NCI-H128 (cell line): ENCODE measurements around the gene CORO2A.
A peak's percentile ranks its signal among the peaks of the same experiment; 100 is the strongest.
"Not testable (repeated sequence)": the region's sequence is repeated elsewhere in the genome, so short reads cannot be mapped to it uniquely, and the experiment has no call there.

ENCODE experiments used
- DNase-seq: peaks from one replicate; lab custom pipeline; 2025; ENCODE audit not compliant: unreplicated experiment; lab: John Stamatoyannopoulos, UW

The CORO2A gene

DNA sequence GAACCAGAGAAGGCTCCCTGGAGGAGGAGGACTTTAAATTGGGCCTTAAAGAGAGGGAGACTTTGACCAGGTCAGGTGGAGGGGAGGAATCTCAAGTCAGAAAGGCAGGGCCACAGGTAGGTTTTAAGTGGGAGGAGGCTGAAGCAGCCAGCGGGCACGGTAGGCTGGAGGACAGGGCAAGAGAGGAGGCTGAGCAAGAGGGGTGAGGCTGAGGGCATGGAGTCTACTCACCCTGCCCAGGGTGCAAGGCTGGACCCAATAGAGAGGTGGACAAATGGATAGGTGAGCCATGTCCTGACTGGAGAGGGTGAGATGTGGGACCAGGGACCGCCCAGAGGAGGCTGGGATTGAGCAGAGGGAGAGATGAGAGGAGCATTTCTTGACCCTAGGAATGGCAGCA lies 47.8 kb downstream of the CORO2A start:
- DNase-seq, result no peak

DNA sequence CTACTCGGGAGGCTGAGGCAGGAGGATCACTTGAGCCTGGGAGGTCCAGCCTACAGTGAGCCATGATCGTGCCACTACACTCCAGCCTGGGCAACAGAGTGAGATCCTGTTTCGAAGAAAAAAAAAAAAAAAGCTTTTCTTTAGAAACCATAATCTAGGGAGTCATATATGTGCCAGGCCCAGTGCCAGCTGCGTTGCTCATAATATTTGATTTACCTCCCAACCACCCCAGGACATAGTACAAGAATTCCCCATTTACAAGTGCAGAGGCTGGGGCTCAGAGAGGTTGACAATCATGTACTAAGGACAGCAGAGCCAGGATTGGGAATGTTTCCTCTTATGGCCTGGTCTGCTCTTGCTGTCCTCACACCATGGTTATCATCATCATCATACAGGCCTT lies 48.4 kb downstream of the CORO2A start:
- DNase-seq, result no peak

DNA sequence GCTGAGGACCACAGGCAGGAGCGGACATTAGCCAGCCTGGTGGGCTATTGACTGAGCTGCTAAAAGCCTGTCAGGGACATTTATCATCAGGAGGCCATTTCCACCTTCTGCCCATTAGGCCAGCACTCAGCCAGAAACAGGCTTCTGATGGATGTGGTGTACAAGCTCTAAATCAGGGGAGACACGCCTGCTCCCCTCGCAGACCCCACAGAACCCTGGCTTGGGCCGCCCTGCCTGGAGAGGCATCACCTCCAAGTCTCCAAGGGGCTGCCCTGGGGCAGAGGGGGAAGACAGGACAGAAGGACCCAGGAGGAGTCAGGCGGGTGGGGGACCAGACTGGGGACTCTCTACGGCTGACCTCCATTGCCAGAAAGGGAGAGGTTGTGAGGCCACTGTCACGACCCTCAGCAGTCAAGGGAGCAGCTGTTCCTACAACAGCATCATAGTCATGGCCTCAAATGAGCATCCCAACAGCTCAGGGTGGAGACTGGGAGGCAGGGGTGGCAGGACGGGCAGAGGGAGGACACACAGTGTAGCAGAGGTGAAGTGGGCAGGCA lies 49.4 kb downstream of the CORO2A start:
- no peak for DNase-seq

DNA sequence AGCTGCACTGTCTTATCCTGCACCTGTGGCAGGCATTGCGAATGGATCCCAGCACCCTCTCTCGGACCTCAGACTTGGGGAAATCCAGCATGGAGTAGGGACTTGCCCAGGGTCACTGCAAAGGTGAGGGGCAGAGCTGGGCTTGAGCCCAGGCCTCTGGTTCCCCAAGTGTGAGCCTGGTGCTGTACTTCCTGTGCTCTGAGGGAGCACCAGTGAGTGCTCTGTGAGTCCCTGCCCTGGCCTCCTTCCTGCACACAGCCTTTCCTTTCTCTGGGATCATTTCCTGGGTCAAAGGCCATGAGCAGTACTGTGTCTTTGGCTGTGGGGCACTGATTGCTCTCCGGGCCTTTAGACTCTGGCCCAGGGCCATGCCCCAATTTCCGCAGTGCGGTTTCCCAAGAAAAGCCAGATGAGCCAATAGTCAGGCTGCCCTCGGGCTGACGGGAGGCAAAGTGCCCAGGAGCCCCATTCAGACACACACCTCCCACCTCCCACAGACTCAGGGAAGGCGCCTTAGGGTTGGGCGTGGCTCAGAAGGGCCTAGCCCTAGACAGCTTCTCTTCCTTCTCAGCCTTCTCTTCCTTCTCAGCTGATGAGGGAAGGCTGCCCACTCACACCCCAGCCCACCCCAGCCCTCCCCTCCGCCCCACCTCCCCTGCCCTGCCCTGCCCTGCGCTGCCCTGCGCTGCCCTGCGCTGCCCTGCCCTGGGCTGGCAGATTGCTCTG lies 50.1 kb downstream of the CORO2A start:
- no peak for DNase-seq

DNA sequence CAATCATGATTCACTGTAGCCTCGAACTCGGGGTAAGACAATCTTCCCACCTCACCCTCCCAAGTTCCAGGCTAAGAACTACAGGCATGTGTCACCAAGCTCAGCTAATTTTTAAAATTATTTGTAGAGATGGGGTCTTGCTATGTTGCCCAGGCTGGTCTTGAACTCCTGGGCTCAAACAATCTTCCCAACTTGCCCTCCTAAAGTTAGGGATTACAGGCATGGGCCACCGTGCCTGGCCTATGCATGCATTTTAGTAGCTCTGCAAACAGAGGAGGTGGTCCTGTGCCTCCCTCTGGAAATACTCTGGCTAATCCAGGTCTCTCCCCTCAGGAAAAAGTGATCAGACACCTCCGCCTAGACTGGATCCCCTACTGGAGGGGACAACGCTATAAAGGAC lies 51.9 kb downstream of the CORO2A start:
- DNase-seq, result no peak

DNA sequence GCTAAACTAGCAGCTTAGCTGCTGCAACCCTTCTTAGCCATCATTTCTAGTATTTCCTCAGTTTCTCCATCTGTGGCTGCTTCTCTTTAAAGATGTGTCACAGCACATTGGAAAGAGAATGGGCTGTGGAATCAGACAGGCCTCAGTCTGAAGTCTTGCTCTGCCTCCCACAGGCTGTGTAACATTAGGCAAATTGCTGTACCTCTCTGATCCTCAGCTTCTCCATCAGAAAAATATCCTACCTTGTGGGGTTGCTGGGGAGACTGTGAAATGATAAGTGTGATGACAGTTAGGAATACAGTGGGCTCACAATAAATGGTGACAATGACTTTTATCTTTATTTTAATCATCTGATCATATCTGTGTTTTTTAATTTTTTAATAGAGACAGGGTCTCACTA lies 55.9 kb downstream of the CORO2A start:
- DNase-seq, result no peak

DNA sequence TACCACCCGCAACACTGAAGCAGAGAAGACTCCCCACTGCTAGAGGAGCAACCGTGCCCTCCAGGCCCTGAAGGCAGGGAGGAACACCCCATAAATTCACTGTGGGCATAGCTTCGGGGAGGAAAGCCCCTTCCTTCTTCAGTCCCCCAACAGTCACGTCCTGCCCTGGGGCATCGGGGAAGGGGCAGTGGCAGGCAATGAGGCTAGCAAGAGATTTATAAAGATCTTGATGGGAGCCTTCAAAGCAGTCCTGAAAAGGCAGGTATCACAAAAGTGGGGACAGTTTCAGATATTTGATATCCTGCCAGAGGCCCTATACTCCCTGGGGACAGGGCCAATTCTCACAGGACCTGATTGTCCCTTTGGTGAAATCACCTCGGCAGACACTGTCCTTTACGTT lies 56.5 kb downstream of the CORO2A start:
- DNase-seq, result no peak

DNA sequence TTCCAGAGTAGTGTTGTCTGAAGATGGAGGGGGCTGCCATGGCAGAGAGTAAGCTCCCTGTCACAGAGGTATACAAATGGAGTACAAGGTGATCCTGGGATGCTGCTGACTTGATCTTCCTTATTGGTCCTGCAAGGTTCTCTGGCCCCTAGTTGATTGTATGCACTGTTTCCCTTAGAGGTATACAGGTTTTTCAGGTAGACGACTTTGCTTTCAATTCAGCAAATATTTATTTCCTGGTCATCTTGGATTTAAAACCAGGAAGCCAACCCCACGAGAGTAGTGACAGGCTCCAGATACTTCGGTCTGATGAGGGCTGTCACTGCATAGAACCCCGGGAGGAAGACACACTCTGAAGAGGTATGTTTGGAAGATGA lies 56.9 kb downstream of the CORO2A start:
- no peak for DNase-seq

DNA sequence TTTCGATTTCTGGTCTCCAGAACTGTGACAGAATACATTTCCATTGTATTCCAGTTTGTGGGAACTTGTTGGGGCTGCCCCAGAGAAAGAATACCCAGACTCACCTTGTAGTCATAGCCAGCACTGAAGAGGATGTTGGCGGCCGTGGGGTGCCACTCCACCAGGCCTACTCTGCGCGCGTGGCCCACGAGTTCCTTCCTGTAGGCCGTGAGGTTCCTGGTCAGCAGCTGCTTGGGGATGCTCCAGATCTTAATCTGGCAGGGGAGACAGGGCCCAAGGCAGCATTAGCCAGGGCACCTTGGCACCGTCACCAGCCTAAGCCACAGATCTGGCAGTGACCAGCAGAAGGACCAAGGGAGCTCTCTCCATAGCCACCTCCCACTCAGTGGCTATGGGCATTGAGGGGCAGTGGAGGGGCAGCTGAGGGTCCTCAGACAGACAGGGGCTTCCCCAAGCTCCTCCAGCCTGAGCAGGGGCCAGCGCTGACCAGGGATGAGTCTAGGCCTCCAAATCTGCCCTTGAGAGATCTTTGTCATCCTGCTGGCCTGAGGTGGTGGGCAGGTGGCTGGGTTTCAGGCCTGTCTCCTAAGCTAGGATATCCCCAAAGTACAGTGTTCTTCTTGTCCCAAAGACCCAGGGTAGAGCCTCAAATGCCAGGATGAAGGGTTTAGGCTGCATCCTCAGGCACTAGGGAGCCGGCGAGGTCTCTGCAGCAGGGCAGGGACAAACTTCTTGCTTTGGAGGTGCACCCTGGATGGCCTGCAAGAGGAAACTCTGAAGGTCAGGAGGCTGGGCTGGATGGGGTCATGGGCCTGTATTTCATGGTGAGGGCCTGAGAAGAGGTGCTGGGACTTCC lies 57.5 kb downstream of the CORO2A start:
- no peak for DNase-seq

DNA sequence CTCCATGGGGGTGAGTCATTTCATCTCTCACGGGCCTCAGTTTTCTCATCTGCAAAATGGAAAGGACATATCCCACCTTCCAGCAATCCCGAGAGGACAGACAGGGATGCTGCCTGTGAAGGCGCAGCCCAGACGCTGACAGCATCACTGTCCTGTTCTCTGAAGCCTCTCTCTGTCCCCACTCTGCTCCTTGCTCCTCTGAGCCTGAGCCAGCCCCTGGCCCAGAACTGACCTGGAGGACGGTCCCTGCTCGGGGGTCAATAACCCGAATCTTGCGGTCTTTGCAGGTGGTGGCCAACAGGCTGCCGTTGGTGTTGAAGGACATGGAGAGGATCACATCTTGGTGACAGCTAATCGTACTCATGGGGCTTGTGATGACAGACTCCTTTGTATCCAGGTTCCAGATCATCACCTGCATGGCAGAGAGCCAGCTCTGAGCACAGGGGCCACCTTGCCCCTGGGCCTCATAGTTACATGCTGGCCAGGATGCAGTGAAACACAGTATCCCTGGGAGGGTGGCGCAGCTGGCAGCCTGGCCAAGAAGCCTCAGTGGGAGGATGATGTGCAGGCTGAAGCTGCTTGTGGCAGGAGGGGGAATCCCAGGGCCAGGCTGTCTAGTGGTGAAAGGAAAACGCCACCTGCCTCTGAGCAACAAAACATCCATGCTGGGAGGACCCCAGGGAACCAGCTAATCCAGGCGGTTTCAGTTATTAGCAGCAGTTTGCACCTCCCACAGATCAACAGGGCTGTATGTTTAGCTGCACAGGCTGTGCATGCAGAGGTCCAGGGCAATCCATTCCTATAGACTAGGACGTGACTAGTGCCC lies 59.4 kb downstream of the CORO2A start:
- DNase-seq, result peak; percentile 31

DNA sequence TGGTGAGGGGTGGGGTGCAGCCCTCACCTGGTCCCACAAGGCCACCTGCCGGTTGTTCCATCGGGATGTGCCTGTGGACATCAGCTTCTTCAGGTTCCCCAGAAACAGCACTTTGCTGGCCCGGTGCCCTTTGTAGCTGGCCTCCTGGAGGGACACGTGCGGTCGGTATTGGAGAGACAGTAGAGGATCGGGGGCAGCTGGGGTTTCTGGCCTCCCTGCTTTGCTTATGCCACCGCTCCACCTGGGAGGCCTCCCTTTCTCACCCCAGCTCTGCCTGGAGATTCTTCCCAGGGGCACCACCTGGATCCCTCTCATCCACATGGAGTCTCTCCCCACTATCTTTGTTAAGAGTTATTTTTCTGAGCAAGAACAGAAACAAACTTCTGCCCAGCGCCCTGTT lies 60.3 kb downstream of the CORO2A start:
- DNase-seq, result no peak

DNA sequence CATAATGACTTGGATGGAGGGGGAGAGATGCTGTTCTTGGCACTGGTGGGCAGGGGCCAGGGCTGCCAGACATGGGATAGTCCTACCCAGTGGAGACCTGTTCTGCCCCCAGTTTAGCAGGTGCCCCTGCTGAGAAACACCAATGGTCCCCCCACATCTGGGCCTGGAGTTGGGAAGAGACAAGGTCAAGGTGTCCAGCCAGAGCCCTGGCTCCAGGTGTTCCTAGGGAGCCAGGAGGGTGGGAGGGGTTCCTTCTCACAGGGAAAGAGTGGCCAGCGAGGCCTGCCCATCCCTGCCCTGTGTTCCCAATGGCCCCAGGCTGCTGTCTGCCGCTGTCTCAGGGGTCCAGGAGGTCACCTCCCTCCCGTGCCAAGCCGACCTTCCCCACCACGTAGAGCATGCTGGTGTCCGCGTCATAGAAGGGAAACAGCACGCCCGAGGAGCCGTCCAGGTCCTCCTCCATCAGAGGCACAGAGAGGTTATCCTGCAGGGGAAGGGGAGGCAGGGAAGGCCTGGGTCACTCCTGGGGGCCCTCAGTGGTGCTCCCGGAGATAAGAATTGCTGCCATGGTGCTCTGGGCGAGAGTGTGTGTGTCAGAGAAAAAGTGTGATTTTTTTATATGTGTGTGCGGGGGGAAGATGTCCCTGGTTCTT lies 61.7 kb downstream of the CORO2A start:
- DNase-seq, result no peak

DNA sequence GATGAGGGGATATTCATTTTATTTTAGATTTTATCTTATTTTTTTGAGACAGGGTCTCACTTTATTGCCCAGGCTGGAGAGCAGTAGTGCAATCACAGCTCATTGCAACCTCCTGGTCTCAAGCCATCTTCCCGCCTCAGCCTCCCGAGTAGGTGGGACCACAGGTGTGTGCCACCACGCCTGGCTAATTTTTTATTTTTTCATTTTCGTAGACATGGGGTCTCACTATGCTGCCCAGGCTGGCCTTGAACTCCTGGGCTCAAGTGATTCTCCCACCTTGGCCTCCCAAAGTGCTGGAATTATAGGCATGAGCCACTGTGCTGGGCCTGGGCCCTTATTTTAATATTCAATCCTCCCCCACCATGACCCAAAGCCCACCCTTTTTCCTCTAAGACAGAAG lies 62.4 kb downstream of the CORO2A start:
- not testable (repeated sequence) for DNase-seq

DNA sequence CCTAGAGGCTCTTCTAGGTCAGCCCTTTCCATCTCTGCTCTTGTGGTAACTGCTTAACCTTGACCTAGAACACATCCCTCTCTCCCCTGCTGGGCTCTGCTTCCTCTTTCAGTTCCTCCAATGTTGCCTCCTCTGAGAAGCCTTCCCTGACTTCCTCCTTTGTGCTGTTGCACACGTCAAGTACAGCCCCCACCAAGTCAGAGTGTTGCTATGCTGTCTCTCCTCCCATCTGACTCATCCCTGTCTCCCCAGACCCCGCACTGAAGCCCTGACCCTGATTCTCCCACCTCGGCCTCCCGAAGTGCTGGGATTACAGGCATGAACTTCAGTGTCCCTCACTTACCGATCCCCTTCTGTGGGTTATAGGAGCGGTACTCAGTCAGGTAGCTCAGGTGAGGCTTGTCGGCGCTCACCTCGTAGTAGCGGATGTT lies 63.0 kb downstream of the CORO2A start:
- no peak for DNase-seq

DNA sequence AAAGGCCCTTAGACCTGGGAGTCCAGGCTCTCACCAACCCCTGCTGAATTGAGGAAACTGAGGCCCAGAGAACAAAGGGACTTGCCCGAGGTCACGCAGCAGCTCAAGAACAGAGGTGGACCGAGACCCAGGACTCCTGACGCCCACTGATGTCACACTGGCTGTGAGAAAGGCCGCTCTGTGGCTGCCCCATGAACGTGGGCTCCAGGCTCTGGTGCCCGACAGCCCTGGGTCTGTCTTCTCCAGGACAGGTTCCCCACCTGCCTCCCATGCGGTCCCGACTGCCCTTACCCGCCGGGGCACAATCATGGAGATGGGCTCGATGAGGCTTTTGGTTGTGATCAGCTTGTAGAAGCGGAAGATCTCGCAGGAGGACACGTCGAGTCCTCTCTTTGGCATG lies 64.1 kb downstream of the CORO2A start:
- DNase-seq, result no peak

DNA sequence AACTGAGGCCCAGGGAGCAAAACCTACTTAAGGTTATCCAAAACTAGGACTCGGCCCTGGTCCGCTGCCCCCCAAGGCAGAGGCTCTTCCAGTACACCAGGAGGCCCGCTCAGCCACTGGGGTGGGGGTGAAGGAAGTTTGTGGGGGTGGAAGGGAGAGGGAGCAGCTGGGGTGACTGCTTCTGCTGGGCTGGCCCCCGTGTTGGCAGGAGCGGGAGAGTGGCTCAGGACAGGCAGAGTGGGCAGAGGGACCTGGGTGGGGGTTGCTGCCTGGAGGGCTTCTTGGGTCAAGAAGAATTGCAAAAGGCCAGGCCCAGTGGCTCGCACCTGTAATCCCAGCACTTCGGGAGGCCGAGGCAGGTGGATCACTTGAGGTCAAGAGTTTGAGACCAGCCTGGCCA lies 65.2 kb downstream of the CORO2A start:
- DNase-seq, result no peak

DNA sequence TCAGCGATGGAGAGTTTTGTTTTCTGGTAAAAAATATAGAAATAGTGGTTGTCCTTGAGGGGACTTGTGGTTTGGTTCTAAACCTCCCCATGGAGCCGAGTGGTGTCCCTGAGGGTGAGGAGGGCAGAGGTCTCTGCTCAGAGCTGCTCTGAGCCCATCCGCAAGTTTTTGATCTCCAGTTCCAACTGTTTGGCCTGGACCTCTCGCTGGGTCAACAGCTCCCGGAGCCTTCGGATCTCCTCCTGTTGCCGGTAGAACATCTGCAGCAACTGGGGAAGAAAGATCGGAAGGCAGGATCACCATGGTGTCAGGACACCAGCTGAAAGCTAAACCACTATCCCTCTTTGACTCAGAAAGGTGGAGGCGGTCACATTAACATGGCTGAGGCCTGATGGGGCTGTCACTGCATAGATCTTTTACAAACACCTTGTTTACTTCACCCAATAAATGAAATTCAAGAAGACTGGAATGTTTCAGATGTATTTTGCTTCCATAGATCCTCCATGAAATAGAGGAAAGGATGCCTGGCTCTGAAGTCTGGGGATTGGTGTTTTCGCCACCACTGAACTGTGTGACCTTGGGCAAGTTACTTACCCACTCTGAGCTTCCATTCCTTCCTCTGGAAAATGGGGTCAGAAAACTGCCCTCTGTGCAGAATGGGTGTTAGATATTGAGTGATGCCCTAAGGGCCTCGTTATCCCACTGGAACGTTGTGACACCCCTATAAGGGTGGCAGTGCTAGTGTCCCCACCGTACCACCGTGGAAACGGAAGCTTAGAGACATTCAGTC lies 67.6 kb downstream of the CORO2A start:
- no peak for DNase-seq

DNA sequence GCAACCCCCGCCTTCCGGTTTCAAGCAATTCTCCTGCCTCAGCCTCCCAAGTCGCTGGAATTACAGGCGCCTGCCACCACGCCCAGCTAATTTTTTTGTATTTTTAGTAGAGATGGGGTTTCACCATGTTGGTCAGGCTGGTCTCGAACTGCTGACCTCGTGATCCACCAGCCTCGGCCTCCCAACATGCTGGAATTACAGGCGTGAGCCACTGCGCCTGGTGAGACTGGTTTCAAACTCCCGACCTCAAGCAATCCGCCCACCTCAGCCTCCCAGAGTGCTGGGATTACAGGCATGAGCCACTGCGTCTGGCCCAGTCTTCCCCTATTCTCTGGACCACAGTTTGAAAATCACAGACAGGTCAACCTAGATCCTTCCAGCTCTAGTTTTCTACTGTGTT lies 68.3 kb downstream of the CORO2A start:
- DNase-seq, result not testable (repeated sequence)

DNA sequence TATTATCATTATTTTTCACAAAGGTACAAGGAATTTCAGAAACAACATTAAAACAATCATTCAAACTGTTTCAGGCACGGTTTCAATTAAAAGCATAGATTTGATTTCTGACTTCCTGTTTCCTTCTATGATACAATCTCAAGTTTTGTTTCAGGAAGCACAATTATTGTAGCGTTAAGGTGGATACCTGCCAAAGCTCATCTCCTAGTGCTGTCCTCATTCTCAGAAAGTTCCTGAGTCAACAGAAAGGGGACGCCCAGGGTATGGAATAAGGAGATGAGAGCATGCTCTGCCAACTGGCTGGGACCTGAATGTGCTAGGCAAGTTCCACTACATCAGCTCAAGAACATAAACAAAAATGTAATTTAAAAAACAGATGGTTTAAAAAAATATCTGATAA lies 71.4 kb downstream of the CORO2A start:
- DNase-seq, result no peak

DNA sequence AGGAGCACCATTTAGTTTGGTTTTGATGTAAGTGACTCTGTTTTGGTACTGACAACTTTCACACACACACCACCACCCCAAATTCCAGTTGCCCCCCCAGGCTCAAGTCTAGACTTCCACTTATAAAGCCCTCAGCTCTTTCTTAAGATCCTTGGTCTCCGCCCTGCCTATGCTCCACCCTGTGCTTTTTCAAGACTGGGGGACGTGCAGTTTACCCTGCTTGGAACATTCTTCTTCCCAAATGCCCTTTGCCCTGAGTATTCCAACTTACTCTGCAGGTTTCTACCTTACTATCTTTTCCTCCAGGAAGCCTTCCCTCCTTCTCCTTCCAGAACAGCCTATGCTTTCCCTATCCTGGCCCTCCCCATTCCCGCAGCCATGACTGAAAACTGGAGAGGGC lies 72.0 kb downstream of the CORO2A start:
- no peak for DNase-seq
